IPS-20b (cell line): Measurements from ENCODE around the gene TMEM176B.

Experiments used
- H3K27ac ChIP-seq: one replicate; pipeline ENCODE4 v1.5.1; 2013; ENCODE audit warnings: low read length
- H3K27me3 ChIP-seq: 2 replicates; pipeline ENCODE4 v1.6.1; 2013; ENCODE audit warnings: mild to moderate bottlenecking, low read length, inconsistent platforms; ENCODE audit not compliant: insufficient read depth
- H3K36me3 ChIP-seq: 2 replicates; pipeline ENCODE4 v1.6.1; 2013; ENCODE audit warnings: low read depth, mild to moderate bottlenecking, inconsistent platforms, low read length, moderate library complexity; ENCODE audit not compliant: insufficient read depth
- H3K4me1 ChIP-seq: 2 replicates; pipeline ENCODE4 v1.6.1; 2013; ENCODE audit warnings: mild to moderate bottlenecking, control low read depth, inconsistent platforms, low read length, moderate library complexity; ENCODE audit not compliant: insufficient read depth
- H3K4me3 ChIP-seq: 2 replicates; pipeline ENCODE4 v1.5.1; 2013; ENCODE audit warnings: mild to moderate bottlenecking, low read length, inconsistent platforms
- H3K9ac ChIP-seq: 2 replicates; pipeline ENCODE4 v1.6.1; 2013; ENCODE audit warnings: low read depth, mild to moderate bottlenecking, inconsistent platforms, low read length, moderate library complexity
- H3K9me3 ChIP-seq: 2 replicates; pipeline ENCODE4 v1.6.1; 2013; ENCODE audit warnings: mild to moderate bottlenecking, low read depth, low read length, inconsistent platforms; ENCODE audit not compliant: insufficient read depth

TMEM176B gene

DNA sequence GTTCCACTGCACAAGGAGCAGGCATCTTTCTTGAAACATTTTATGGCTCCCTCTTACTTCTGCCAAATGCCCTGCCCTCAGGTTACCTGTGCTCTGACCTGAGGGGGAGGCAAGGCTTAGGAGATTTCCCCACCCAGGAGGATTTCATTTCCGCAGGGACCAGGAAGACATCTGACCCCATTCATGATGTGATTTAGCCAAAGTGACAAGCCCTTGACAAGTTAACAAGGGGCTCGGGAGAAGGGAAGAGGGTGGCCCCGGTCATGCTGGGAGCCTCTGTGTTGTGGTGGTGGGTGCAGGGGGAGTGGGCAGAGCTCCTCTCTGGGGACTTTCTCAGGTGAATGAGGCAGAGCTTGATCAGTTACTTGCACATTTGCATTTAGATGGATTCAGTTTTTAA is 44.0 kb downstream of the TMEM176B start:
- Histone ChIP-seq H3K4me1 (no peaks in the 10 kb centered on the region), H3K4me3 (no peak overlapping the region), H3K36me3 (no peaks in the 10 kb centered on the region), H3K9ac (no peak overlapping the region), H3K27me3 (peaks cover 32% of the 10 kb centered on the region), H3K9me3 (no peaks in the 10 kb centered on the region), H3K27ac (no peak overlapping the region)

- Histone ChIP-seq H3K27ac (no peak overlapping the region), H3K4me3 (no peak overlapping the region), H3K36me3 (no peaks in the 10 kb centered on the region), H3K4me1 (no peaks in the 10 kb centered on the region), H3K9ac (no peak overlapping the region), H3K27me3 (peaks cover 33% of the 10 kb centered on the region), H3K9me3 (no peaks in the 10 kb centered on the region)
These were observed 44.6 kb downstream of the TMEM176B start for GRCh38 chr7:150755473-150756099.

DNA sequence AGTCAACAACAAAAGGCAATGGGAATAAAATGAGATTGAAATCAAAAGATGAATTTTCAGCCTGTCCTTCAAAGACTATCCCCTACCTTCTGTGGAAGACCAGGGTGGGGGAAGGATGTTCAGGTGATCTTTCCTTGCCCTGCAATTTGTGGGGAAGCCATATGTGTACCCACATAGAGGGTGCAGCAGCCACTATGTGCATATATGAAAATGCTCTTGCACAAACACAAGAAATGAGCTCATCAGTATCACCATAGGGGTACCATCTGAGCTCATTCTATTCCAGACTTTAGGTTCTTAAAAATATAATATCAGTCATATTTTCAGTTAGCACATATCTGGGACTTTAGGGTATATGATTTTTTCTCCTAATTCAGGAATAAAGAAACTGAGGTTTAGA is 45.2 kb downstream of the TMEM176B start:
- no peak overlapping the region for H3K9ac ChIP-seq
- H3K27ac ChIP-seq, result no peak overlapping the region
- H3K9me3 ChIP-seq, result no peaks in the 10 kb centered on the region
- no peaks in the 10 kb centered on the region for H3K4me1 ChIP-seq
- H3K4me3 ChIP-seq, result no peak overlapping the region
- peaks cover 39% of the 10 kb centered on the region for H3K27me3 ChIP-seq
- H3K36me3 ChIP-seq, result no peaks in the 10 kb centered on the region

DNA sequence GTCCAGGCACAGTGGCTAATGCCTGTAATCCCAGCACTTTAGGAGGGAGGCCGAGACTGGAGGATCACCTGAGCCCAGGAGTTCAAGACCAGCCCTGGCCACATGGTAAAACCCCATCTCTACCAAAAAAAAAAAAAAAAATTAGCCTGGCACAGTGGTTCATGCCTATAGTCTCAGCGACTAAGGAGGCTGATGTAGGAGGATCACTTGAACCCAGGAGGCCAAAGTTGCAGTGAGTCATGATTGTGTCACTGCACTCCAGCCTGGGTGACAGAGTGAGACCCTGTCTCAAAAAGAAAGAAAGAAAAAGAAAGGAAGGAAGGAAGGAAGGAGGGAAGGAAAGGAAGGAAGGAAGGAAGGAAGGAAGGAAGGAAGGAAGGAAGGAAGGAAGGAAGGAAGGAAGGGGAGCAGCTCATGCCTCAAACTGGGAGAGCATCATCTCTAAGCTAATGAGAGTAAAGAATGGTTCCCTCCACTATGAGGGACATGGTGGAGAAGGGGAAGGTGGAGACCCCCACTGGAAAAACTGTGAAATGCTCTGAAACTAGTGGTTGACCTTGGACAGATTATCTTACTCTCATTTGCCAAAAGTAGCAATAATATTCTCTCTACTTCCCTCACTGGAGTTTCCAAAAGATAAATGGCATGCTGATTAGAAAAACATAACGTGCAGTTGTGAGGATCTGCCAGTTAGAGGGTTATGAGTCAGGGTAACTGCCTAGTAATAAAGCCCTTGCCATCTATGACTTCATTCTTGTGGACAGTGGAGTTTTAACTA is 46.1 kb downstream of the TMEM176B start:
- Histone ChIP-seq H3K9ac (no peak overlapping the region), H3K27me3 (peaks cover 48% of the 10 kb centered on the region), H3K4me3 (no peak overlapping the region), H3K9me3 (no peaks in the 10 kb centered on the region), H3K4me1 (no peaks in the 10 kb centered on the region), H3K27ac (no peak overlapping the region), H3K36me3 (no peaks in the 10 kb centered on the region)

DNA sequence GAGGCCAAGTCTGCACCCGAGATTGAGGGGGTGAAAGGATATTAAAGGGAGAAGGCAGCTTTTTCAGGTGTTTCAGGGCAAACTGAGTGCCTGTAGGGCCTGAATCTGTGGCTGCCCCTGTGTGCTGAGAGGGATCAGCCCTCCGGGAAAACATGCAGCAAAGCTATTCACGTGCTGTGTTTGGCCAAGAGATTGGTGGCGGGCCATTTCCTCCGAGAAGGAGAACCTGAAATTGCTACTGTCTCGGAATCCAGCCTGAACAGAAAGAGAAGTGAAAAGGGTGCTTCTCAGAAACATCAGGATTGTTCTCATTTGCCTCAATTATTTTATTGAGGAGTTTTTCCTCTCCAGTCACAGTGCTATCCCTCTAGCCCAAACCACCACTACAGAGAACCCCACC is 46.9 kb downstream of the TMEM176B start:
- peaks cover 56% of the 10 kb centered on the region for H3K27me3 ChIP-seq
- H3K27ac ChIP-seq, result no peak overlapping the region
- no peak overlapping the region for H3K9ac ChIP-seq
- H3K36me3 ChIP-seq, result no peaks in the 10 kb centered on the region
- H3K4me1 ChIP-seq, result no peaks in the 10 kb centered on the region
- H3K9me3 ChIP-seq, result no peaks in the 10 kb centered on the region
- no peak overlapping the region for H3K4me3 ChIP-seq

DNA sequence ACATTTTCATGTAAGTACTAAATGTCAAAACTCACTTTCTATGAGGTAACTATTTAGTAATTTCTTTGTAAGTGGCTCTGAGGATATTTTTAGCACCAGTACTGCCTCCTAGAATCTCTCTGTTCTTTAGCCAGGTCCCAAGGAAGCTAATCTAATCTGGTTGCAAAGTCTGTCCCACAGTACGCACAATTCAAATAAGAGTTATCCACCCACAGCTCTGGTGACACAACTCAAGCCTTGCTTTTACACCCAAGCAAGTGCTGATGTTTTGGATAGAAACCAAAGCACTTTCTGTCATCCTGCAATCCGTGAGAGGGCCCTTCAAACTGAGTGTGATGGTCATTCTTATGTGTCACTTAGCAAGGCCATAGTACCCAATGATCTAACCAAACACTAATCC is 48.5 kb downstream of the TMEM176B start:
- H3K9me3 ChIP-seq, result no peaks in the 10 kb centered on the region
- H3K4me3 ChIP-seq, result no peak overlapping the region
- no peaks in the 10 kb centered on the region for H3K36me3 ChIP-seq
- no peak overlapping the region for H3K9ac ChIP-seq
- no peak overlapping the region for H3K27ac ChIP-seq
- H3K4me1 ChIP-seq, result no peaks in the 10 kb centered on the region
- H3K27me3 ChIP-seq, result peaks cover 72% of the 10 kb centered on the region

DNA sequence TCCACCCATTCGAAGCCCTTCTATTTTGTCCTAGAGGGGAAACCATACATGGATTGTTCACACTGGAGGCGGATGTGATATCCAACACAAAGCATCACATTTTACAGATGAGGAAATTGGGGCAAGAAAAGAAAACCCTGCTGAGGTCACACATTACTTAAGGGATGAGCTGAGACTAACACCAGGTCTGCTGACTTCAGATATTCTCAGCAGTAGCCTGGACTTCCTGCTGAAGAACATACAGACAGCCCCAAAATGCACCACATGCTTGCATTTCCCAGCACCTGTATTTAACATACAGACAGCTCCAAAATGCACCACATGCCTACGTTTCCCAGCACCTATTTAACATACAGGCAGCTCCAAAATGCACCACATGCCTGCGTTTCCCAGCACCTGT is 51.8 kb downstream of the TMEM176B start:
- Histone ChIP-seq H3K4me3 (no peak overlapping the region), H3K36me3 (no peaks in the 10 kb centered on the region), H3K27me3 (peaks cover 88% of the 10 kb centered on the region), H3K4me1 (no peaks in the 10 kb centered on the region), H3K27ac (no peak overlapping the region), H3K9me3 (no peaks in the 10 kb centered on the region), H3K9ac (no peak overlapping the region)

DNA sequence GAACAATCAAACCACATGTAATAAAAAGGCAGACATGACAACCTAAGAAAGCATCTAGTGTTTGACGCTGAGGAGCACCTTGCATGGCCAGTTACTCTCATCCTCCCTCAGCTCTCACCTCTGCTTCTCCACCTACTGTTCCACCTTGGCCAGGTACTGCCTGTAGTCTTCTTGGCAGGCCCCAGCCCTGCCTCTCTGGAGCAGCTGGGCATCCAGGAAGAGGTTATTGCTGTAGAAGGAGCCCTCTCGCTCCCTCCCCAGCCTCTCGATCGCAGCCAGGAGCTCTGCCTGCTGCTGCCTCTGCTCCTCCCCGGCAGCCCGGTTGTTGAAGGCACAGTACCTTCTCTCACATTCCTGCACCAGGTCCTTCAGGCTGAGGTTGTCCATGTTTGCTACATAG is 53.2 kb downstream of the TMEM176B start:
- peaks cover 90% of the 10 kb centered on the region for H3K27me3 ChIP-seq

DNA sequence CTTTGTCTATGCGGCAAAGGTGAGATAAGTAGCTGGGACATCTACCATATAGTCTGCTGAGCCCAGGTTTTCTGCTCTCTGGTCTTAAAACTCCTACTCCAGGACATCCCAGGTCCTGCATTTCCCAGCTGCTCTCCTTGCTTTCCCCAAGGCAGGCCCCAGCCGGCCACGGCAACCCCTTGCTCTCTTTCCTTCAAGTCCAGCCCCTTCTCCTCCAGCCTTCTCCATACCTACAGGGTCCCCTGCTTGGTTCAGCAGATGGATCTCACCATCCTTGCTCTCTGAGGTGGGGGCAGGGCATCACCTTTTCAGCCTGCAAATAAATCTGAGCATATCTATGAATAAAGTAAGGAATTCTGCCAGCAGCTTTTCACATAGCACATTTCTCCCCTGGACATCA is 54.3 kb downstream of the TMEM176B start:
- Histone ChIP-seq H3K27ac (no peak overlapping the region), H3K9me3 (no peaks in the 10 kb centered on the region), H3K4me3 (no peak overlapping the region), H3K36me3 (no peaks in the 10 kb centered on the region), H3K27me3 (peaks cover 96% of the 10 kb centered on the region), H3K9ac (no peak overlapping the region), H3K4me1 (no peaks in the 10 kb centered on the region)

More for the DNA sequence above, 53.2 kb downstream of the TMEM176B start:
- no peak overlapping the region for H3K9ac ChIP-seq
- H3K9me3 ChIP-seq, result no peaks in the 10 kb centered on the region
- H3K27ac ChIP-seq, result no peak overlapping the region
- no peak overlapping the region for H3K4me3 ChIP-seq
- no peaks in the 10 kb centered on the region for H3K36me3 ChIP-seq
- H3K4me1 ChIP-seq, result no peaks in the 10 kb centered on the region

GRCh38 chr7:150745086-150745485 is 55.1 kb downstream of the TMEM176B start:
- H3K9me3 ChIP-seq, result no peaks in the 10 kb centered on the region
- H3K4me1 ChIP-seq, result no peaks in the 10 kb centered on the region
- H3K9ac ChIP-seq, result no peak overlapping the region
- no peak overlapping the region for H3K4me3 ChIP-seq
- no peak overlapping the region for H3K27ac ChIP-seq
- no peaks in the 10 kb centered on the region for H3K36me3 ChIP-seq
- peaks cover 99% of the 10 kb centered on the region for H3K27me3 ChIP-seq

DNA sequence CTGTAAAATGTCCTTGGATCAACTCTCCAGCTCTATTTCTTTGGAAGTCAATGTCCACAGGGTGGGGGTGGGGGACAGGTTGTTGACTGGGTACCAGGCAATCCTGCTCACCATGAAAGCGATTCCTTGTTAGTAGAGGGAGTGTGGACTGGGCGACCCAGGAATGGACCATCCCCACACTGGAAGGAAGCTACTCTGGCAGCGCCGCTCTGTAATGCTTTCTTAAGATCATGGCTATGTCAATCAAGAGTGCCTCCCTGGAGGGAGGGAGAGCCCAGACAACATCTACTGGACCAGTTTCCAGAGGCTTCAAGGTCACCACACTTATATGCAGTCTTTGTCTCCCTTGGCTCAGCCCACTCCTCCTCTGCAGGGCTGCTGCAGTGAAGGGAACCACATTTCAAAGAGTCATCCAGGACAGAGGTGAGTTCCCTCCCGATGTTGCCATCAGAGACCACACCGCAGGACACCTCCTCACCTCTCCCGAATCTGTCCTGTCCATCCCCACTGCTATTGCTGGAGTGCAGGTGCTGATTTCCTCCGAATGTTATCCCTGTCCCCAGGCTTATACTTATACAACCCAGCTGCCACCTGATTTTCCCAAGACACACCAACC is 56.0 kb downstream of the TMEM176B start:
- Histone ChIP-seq H3K27ac (no peak overlapping the region), H3K9me3 (no peaks in the 10 kb centered on the region), H3K27me3 (peaks cover 99% of the 10 kb centered on the region), H3K36me3 (no peaks in the 10 kb centered on the region), H3K9ac (no peak overlapping the region), H3K4me1 (no peaks in the 10 kb centered on the region), H3K4me3 (no peak overlapping the region)
